GM19438 (cell line): ENCODE results near the gene DPM2.

Experiments used
- ATAC-seq: cut with Tn5 transposase; IDR thresholded peaks from one replicate; pipeline ENCODE4 v1.9.1; 2021; ENCODE audit warnings: low read depth; ENCODE audit not compliant: unreplicated experiment

Gene DPM2

GRCh38 chr9:127973169-127974000 lies 35.7 kb upstream of the DPM2 start:
- no peak for ATAC-seq

GRCh38 chr9:127972236-127972871 lies 34.7 kb upstream of the DPM2 start:
- no peak for ATAC-seq

GRCh38 chr9:127971357-127972235 lies 33.9 kb upstream of the DPM2 start:
- ATAC-seq = no peak

DNA sequence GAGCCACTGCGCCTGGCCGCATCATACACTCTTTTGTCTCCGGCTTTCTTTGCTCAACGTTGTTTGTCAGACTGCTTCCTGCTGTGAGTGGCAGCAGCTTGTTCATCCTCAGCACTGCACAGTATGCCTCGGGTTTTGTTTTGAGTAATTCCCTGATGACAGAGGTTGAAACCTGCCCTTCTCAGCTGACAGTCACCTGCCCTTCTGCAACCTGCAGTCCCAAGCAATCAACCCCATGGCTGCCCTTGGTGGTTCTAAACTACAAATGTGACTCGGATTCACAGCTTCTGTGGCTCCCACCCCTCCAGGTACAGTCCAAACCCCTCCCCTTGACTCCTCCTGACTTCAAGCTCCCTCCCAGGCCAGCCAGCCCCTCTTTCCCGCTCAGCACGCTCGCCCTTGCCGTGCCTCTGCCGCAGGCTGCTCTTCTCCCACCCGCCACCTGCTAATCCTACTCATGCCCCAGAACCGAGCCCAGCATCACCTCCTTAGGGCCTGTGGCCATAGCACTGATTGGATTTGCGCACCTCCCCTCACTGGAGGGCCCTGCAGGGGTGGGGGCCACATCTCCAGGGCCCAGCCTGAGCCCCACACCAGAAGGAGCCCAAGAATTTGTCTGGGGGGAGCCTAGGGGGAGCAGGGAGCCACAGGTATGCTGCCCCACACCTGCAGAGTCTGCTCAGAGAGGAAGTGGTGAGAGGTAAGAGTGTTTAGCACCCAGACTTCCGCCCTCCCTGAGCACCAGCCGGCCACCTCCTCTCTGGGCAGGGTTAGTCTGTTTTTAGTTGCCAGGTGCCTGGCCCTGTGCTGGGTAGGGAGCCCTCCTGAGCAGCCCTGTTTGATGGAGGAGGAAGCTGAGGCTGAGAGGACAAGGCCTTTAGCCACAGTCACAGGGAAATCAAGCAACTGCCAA lies 33.0 kb upstream of the DPM2 start:
- peak; percentile 67 for ATAC-seq

- ATAC-seq = no peak
Observed at GRCh38 chr9:127968700-127969383, 31.2 kb upstream of the DPM2 start.

- no peak for ATAC-seq
Observed at GRCh38 chr9:127968042-127968441, 30.4 kb upstream of the DPM2 start.

DNA sequence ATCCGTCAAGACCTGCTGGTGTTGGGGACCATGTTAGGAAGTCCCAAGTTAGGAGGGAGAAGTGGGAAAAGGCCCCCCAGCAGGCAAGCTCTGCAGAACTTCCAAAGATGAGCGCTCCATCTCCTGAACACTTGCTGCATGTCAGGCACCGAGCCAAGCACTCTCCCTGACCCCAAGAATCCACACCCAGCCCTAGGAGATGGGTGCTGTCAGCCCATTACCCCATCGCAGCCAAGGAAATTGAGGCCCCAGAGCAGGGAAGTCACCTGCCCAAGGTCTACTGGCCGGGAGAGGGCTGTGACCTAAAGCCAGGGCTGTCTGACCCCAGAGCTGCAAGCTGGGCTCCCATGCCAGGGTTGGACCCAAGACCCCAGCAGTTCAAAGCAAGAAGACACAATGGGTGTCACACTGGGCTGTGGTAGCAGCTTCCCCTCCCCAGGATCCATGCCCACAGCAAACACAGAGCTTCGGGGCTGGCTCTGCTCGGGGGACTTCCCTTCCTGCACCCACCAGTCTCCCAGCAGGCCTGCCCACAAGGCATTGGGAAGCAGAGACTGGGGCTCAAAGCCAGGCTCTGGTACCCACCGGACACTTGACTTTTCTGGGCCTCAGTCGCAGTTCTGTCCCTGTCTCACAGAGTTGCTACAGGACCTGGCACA lies 29.6 kb upstream of the DPM2 start:
- ATAC-seq = no peak

GRCh38 chr9:127966416-127967150 lies 28.9 kb upstream of the DPM2 start:
- no peak for ATAC-seq

DNA sequence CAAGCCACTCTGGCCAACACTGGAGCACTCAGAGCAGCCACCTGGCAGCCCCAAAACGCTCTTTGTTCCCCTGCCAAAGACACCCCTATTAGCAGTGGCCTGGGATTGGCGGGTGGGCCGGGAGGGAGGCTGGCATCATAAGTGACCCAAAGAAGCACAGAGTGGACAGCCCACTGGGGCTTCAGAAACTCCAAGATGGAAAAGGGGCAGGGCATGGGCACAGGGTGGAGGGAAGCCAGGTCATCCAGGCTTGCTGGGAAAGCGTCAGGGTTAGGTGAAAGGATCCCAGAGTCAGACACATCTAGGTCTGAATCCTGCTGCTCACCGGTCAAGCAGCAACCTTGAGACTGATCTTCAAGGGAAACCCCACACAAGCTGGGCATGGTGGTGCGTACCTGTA lies 28.3 kb upstream of the DPM2 start:
- no peak for ATAC-seq

GRCh38 chr9:127963359-127964064 lies 25.9 kb upstream of the DPM2 start:
- ATAC-seq = no peak

DNA sequence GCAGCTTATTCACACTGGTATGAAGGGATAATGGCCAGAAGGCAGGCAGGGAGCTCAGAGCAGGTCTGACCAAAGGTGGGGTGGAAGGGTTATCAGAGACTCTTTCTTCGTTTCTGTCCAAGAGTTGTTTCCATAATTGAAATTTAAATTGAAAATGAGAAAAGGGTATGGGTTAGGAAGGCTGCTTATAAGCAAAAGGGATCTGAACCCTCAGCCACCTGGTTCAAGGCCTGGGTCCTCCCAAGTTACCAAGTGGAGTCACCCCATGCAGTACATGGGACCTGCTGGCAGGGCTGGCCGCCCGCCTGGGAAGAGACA lies 25.3 kb upstream of the DPM2 start:
- no peak for ATAC-seq

DNA sequence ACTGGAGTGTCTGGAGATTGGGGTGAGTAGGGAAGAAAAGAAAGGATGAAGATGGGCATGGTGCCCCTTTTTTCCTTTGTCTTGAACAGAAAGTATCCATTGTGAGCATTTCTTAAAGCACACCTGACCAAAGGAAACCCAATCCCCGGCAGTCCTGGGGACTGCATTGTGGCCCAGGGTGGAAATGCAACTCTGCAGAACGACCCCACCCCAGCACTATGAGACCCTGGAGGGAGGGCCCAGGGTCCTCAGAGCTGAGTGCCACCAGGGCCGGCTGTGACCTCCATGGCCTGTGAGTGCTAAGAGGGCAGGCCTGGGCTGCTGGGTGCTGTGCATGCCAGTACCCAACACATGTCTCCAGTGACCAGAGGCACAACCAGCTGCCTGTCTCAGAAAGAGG lies 24.6 kb upstream of the DPM2 start:
- no peak for ATAC-seq

DNA sequence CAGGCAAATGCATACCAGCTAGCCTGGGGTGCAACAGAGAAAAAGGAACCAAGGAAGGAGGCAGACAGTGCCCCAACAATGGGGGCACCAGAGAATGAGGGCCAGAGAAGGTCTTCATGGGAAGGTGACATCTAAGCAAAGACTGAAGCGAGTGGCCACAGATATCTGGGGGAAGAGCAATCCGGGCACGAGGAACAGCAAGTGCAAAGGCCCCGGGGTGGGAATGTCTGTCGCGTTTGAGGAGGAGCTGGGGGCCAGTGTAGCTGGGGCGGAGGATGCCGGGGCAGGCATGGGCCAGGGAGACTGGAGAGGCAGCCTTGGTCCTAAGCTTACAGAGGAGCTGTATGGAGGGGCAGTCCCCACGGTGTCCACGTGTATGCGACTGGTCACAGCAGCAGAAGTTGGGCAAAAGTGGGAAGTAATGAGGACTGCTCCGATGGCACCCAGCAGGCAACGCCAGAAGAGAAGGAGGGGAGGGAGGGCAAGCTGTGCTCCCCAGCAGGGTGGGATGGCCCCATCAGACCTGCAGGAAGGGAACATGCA lies 24.0 kb upstream of the DPM2 start:
- no peak for ATAC-seq

DNA sequence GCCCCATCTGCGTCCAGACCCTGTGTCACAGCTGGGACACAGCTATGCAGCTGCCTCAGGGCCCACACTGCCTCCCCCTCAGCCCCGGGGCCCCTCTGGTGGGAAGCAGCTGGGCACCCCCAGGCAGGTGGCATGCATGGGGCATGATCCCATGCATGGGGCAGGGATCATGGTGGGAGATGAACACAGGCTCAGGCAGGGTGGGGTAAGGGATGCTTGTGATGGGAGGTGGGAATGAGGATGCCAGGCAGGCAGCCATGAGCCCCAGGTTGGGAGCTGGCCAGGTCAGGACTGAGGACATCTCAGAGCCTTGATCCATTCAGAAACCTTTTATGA lies 23.5 kb upstream of the DPM2 start:
- no peak for ATAC-seq

DNA sequence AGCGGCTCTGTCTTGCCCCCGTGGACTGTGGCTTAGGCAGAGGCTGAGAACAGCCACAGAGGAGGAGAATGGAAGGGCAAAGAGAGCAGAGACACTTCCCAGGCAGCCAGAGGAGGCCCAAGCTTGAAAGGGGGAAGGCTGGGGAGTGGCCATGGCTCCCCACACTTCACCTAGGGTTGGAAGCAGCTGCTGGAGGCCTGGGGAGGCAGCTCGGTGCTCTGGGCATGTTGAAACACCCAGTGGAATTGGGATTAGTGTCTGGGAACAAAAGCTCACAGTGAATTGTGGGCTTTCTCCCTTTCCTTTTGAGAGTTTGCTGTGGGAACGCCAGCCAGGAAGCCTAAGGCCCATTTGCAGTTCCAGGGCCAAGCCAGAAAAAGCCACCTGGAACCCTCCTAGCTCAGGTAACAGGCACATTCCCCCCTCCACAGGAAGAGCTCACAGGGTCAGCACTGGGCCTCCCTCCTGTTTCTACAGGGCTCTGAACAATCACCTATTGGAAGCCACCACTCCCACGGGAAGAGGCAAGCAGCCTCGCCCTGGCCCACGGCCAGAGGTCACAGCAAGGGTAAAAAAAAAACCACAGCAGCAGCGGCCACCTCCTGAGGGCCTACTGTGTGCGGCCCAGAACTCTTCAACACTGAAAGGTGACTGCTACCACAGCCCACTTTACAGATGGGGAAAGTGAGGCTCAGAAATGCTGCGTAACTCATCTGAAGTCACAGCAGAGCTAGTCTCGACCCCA lies 22.9 kb upstream of the DPM2 start:
- no peak for ATAC-seq

- no peak for ATAC-seq
Observed at GRCh38 chr9:127959841-127960409, 22.3 kb upstream of the DPM2 start.

GRCh38 chr9:127959398-127959797 lies 21.7 kb upstream of the DPM2 start:
- no peak for ATAC-seq
